ENCODE results near the gene ABCA10.

Gene ABCA10

DNA sequence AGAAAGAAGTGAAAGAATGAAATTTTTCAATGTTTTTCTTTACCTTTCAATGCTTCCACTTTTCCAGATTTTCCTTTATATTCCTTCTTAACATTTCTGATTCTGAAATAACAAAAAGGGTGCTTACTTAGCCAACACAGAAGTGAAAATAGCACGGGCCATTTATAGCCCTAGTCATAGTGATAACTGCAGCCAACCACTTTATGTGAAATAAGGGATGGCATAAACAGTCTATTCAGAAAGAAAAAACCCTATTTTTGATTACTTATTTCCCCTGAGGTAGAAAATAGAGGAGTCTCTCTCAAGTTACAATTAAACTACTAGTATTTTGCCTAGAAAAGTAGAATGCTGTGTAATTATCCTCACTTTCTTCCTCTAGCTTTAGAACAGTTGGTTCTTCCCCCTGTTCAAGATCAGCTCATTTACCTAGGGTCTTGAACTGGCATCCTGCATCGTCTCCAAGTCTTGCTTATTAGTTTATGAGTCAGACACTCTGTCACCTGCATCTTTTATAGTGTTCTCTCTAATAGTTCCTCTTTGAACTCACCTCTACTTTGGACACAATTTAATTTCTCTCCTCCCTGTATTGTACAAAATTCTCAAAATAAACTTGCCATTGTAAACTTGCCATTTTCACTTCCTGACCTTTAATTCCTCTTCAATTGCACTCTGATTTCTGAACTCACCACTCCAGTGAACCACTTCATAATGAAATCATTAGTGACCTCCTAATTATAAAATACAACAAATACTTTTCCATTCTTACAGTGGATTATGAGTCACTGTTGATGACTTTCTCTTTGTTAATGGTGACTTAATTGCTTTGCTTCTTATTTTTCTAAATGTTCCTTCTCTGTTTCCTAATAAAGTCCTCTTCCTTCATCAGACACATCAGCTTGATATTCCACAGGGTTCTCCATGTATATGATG lies 110.5 kb downstream of the ABCA10 start:
- no peak overlapping the region for H3K27ac ChIP-seq
- TF ChIP-seq, protein P1, sequence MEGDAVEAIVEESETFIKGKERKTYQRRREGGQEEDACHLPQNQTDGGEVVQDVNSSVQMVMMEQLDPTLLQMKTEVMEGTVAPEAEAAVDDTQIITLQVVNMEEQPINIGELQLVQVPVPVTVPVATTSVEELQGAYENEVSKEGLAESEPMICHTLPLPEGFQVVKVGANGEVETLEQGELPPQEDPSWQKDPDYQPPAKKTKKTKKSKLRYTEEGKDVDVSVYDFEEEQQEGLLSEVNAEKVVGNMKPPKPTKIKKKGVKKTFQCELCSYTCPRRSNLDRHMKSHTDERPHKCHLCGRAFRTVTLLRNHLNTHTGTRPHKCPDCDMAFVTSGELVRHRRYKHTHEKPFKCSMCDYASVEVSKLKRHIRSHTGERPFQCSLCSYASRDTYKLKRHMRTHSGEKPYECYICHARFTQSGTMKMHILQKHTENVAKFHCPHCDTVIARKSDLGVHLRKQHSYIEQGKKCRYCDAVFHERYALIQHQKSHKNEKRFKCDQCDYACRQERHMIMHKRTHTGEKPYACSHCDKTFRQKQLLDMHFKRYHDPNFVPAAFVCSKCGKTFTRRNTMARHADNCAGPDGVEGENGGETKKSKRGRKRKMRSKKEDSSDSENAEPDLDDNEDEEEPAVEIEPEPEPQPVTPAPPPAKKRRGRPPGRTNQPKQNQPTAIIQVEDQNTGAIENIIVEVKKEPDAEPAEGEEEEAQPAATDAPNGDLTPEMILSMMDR (IDR thresholded peaks at IDR 0.05), result no peak
- TF ChIP-seq ZFX (IDR thresholded peaks at IDR 0.05; ENCODE audit: borderline replicate concordance), result no peak

DNA sequence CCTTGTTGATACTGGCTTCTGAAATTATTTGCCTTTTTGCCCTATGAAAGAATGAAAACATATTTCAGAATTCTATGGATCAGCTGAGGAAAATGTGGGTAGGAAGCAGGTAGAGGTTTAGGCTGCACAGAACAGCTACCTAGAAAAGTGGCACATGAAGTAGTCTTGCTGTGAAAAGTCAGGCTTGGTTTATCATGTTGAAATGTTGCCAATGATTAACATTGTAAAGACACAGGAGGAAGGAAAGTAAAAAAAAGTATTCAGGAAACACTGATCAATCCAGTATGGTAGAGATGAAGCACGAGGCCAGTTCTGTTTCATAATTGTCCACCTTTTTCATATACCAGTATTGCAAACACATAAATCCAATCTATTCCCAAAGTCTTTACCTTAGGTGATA lies 116.8 kb downstream of the ABCA10 start:
- H3K27ac ChIP-seq, result no peak overlapping the region
- no peak for TF ChIP-seq ZFX (IDR thresholded peaks at IDR 0.05; ENCODE audit: borderline replicate concordance)
- TF ChIP-seq, protein P1 (IDR thresholded peaks at IDR 0.05), result no peak

DNA sequence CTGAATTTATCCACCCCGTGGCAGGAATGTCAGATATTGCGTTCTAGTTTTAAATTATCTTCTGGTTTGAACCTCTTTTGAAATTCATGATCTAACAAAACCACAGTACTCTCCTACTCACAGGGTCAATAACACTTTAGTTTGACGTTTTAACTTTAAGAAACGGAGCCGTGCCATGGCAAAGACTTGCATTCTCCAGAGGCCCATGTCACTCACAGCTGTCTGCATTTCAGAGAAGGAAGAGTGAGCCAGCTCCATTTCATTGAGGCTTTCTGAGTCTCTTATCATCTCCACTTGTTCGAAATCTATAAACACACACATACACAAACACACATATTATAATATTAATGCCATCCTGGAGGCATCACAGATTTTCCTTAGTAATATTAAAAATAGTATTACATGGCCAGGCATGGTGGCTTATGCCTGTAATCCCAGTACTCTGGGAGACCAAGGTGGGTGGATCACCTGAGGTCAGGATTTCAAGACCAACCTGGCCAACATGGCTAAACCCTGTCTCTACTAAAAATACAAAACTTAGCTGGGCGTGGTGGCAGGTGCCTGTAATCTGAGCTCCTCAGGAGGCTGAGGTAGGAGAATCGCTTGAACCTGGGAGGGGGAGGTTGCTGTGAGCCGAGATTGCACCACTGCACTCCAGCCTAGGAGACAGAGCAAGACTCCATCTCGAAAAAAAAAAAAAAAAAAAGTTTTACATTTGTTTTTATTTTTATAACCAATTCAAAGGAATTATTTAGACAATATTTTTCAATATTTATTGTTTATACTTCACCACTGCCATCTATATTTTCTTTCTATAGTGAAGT lies 122.5 kb downstream of the ABCA10 start:
- no peak overlapping the region for H3K27ac ChIP-seq
- TF ChIP-seq ZFX (IDR thresholded peaks at IDR 0.05; ENCODE audit: borderline replicate concordance), result no peak
- TF ChIP-seq, protein P1 (IDR thresholded peaks at IDR 0.05), result no peak

DNA sequence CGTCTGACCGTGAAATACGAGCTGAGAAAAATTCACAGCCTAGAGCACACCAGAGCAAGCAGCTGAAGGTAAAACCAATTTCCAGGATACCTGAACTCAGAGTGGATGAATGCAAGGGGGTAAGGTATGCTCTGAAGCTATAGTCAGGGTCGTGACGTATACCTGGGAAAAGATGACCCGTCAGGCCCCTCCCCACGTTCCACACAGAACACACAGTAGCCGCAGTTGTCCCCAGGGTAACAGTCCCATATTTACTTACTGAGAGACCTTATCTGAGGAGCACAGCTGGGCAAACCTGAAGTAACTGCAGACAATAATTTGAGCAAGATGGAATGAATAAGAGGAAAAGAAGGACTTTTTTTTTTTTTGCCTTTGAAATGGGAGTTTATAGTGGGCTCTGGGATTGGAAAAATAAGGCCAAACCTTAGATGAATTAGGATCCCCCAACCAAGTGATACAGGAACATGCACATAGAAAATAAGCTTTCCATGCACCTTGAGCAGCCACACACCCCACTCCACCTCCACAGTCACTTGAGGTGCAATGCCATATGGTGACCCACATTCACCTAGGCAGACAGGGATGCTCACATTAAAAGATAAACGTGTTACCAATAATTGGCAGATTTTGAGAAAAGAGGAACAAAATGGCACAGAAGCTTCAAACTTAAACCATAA lies 124.9 kb downstream of the ABCA10 start:
- TF ChIP-seq, protein P1 (IDR thresholded peaks at IDR 0.05), result no peak
- TF ChIP-seq ZFX (IDR thresholded peaks at IDR 0.05; ENCODE audit: borderline replicate concordance), result no peak
- H3K27ac ChIP-seq, result no peak overlapping the region

DNA sequence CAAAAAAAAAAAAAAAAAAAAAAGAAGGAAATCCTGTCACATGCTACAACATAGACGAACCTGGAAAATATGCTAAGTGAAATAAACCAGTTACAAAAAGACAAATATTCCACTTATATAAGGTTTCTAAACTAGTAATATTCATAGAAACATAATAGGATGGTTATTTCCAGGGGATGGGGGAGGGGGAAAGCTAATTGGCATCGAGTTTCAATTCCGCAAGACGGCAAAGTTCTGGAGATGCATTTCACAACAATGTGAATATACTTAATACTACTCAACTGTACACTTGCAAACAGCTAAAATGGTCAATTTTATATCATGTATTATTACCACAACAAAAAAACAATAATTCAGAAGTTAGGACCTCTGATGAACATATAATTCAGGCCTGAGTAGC lies 130.0 kb downstream of the ABCA10 start:
- TF ChIP-seq ZFX (IDR thresholded peaks at IDR 0.05; ENCODE audit: borderline replicate concordance), result no peak
- TF ChIP-seq, protein P1 (IDR thresholded peaks at IDR 0.05), result no peak
- H3K27ac ChIP-seq, result no peak overlapping the region

Measured in 22Rv1 (cell line).